Mucosa of descending colon (tissue), 3 donors: Measurements from ENCODE around the gene ARHGAP27. TPM values are rescaled to one million over a fixed set of nuclear protein-coding genes. Genes with fewer than 3 reads are reported as not detected.
"Not testable (repeated sequence)": the region's sequence is repeated elsewhere in the genome, so short reads cannot be mapped to it uniquely, and the experiment has no call there.

ENCODE experiments used
- ATAC-seq: fragments of 200-7000 bp; cut with Tn5 transposase; one replicate; pipeline ENCODE4 v1.9.1; 2020; ENCODE audit warnings: mild to moderate bottlenecking, moderate library complexity
- DNase-seq, 3 donors: peaks; one replicate each; pipeline ENCODE4 v3.0.0-alpha.2; 2020
- H3K36me3 ChIP-seq: fragments of 200-600 bp; one replicate; pipeline ENCODE4 v1.8.0; 2021; ENCODE audit warnings: low read depth, mild to moderate bottlenecking
- H3K4me1 ChIP-seq: fragments of 200-600 bp; one replicate; pipeline ENCODE4 v1.8.0; 2021; ENCODE audit warnings: low read depth, mild to moderate bottlenecking
- H3K4me3 ChIP-seq: fragments of 200-600 bp; one replicate; pipeline ENCODE4 v1.8.0; 2021; ENCODE audit warnings: mild to moderate bottlenecking
- H3K9me3 ChIP-seq: fragments of 200-600 bp; one replicate; pipeline ENCODE4 v1.8.0; 2021; ENCODE audit warnings: mild to moderate bottlenecking
- intact Hi-C, 2 donors: fragments of 100-400 bp; cut with DNase I in 1 of 2; cut with micrococcal nuclease in 1 of 2; formaldehyde crosslinking; loops; one replicate each; pipeline versions ENCODE4 v1.11.0 to v1.11.1; 2022; cut with DNase I, micrococcal nuclease
- long read RNA-seq, 2 donors: library from polyadenylated mRNA; unstranded; transcript quantifications; one replicate each; pipeline ENCODE4 v2.0.0, GENCODE V29; 2019 to 2021
- total RNA-seq, 3 donors: library from RNA; stranded (reverse); fragmentation: NEBNext Ultra II Directional in 2 of 3; extraction: Animal tissue kit (Norgen Biotek cat#: 25700) in 2 of 3; gene quantifications; one replicate each; pipeline versions ENCODE4 v1.2.1 to v1.2.4, GENCODE V29; 2021 to 2023
- TF ChIP-seq, protein P1 (sequence below): fragments of 200-600 bp; IDR thresholded peaks from one replicate; pipeline ENCODE4 v1.8.0; 2022; ENCODE audit warnings: antibody characterized with exemption, mild to moderate bottlenecking
- donor health status: DM: no; HTN: no; CAD: no; lungs with moderate emphysema.
- donor health status: DM: no; HTN: no; CAD: no.
- donor health status: DM: no; HTN: yes; CAD: no.

Gene ARHGAP27
- 100 to 1,000 TPM in 2 of 3 donors, 10 to 100 TPM in 1; 88.7 to 199 (median 165) TPM for total RNA-seq
- long read RNA-seq, donor 1, full-length matches to known transcripts, result 27 of 147 reads
- long read RNA-seq, donor 1, partial matches to known transcripts, result 37 of 147 reads
- long read RNA-seq, donor 1, other reads (novel, unspliced or antisense), result 83 of 147 reads
- long read RNA-seq, donor 2, partial matches to known transcripts, result 0 of 32 reads
- long read RNA-seq, donor 2, other reads (novel, unspliced or antisense), result 27 of 32 reads

GRCh38 chr17:45432405-45433158 lies at the start of gene ARHGAP27:
ARHGAP27 (minus strand) TSS chr17:45432870; CDS start chr17:45430279, 2,591 bp downstream.
- H3K4me1 ChIP-seq, result peaks cover 30% of the 10 kb centered on the region

GRCh38 chr17:45482317-45482716 lies 49.6 kb upstream of the ARHGAP27 start:
- H3K36me3 ChIP-seq, intact Hi-C loops, H3K4me3 ChIP-seq, ATAC-seq, DNase-seq, H3K9me3 ChIP-seq: not testable (repeated sequence)
- peaks cover 19% of the 10 kb centered on the region for H3K4me1 ChIP-seq

More at GRCh38 chr17:45432405-45433158, at the start of gene ARHGAP27:
- Histone ChIP-seq H3K36me3 (no peaks in the 10 kb centered on the region), H3K9me3 (no peaks in the 10 kb centered on the region), H3K4me3 (peak within 1 kb of the TSS; percentile 40)
- ATAC-seq (peak; percentile 55), DNase-seq (peak; percentile 82 to 90 (median 87))
- intact Hi-C loops, result no loop called here
- TF ChIP-seq, protein P1, sequence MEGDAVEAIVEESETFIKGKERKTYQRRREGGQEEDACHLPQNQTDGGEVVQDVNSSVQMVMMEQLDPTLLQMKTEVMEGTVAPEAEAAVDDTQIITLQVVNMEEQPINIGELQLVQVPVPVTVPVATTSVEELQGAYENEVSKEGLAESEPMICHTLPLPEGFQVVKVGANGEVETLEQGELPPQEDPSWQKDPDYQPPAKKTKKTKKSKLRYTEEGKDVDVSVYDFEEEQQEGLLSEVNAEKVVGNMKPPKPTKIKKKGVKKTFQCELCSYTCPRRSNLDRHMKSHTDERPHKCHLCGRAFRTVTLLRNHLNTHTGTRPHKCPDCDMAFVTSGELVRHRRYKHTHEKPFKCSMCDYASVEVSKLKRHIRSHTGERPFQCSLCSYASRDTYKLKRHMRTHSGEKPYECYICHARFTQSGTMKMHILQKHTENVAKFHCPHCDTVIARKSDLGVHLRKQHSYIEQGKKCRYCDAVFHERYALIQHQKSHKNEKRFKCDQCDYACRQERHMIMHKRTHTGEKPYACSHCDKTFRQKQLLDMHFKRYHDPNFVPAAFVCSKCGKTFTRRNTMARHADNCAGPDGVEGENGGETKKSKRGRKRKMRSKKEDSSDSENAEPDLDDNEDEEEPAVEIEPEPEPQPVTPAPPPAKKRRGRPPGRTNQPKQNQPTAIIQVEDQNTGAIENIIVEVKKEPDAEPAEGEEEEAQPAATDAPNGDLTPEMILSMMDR, result no peak

GRCh38 chr17:45475436-45475835 lies 42.8 kb upstream of the ARHGAP27 start:
- H3K36me3 ChIP-seq, H3K4me3 ChIP-seq, DNase-seq, ATAC-seq, intact Hi-C loops, H3K4me1 ChIP-seq, H3K9me3 ChIP-seq: not testable (repeated sequence)

DNA sequence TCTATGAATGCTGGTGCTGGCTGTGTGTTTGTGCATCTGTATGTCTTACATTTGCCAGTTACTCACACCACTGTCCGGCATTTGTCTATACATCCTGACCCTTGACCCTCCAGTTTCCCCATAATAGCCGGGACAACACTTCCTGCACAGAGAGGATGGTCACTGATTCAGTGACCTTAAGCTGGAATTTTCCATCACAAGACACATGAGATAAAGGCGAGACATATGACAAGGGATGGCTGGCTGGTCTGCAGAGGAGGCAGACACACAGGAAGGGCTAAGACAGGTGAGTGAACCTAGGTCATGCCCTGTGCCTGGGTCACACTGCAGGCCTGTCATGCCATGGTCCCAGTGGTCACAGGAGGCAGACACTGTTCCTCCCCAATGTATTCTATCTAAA lies 39.6 kb upstream of the ARHGAP27 start:
- ATAC-seq, H3K36me3 ChIP-seq, H3K9me3 ChIP-seq, H3K4me1 ChIP-seq, intact Hi-C loops, H3K4me3 ChIP-seq, DNase-seq: not testable (repeated sequence)

GRCh38 chr17:45469204-45469563 lies 36.5 kb upstream of the ARHGAP27 start:
- H3K4me1 ChIP-seq, H3K36me3 ChIP-seq, DNase-seq, intact Hi-C loops, H3K9me3 ChIP-seq, H3K4me3 ChIP-seq: not testable (repeated sequence)
- ATAC-seq, result peak; percentile 71

DNA sequence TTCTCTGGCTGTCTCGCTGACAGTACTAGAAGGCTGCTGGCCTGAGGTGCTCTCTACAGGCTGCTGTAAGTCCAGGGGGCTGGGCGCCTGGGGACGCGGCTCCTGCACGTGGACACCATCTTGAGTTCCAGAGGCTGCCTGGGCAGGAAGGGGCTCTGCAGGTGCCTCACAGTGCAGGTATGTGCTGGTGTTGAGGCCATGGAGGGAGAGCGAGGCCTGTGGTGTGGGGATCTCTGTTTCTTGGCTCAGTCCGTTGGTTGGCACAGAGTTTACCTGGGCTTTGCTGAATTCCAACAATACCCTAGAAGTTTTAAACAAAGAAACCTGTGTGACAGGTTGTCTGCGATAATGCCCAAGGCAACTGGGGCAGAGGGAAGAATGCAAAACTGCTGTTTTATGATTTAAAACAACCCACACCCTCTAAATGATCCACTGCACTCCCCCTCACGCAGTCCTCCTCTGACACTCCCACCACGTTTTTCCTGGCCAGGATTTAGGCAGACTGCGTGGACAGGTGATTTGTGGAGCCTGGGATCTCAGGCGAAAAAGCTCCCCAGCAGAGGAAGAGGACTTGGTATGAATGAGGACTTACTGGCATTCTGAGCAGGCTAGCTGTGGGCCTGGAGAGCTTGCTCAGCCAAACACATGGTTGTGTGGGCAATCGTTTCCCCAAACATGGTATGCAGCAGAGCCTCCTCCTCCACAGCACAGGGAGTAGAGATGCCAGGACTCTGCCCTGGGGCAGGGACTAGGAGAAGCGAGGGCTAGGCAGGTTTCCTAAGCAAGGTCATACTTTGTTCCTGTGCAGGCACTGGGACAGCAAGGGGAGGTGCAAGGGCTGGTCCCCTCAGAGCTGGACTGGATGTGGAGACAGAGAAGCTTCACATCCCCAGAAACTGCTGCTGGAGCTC lies 35.9 kb upstream of the ARHGAP27 start:
- H3K4me1 ChIP-seq, H3K9me3 ChIP-seq, H3K4me3 ChIP-seq, H3K36me3 ChIP-seq, intact Hi-C loops: not testable (repeated sequence)
- DNase-seq (peak; percentile 32 to 61 (median 51)), ATAC-seq (peak; percentile 85)

- H3K4me1 ChIP-seq, H3K36me3 ChIP-seq, H3K9me3 ChIP-seq, intact Hi-C loops, H3K4me3 ChIP-seq: not testable (repeated sequence)
- ATAC-seq (peak; percentile 99), DNase-seq (peak in 2 of 3 donors; percentile 63 to 74)
Observed at GRCh38 chr17:45461524-45462327, 29.1 kb upstream of the ARHGAP27 start.

DNA sequence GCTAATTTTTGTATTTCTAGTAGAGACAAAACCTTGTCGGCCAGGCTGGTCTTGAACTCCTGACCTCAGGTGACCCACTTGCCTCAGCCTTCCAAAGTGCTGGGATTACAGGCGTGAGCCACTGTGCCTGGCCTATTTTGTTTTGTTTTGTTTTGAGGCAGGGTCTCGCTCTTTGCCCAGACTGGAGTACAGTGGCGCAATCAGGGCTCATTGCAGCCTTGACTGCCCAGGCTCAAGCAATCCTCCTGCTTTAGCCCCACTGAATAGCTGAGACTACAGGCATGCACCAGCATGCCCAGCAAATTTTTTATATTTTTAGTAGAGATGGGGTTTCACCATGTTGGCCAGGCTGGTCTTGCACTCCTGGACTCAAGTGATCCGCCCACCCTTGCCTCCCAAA lies 27.8 kb upstream of the ARHGAP27 start:
- H3K36me3 ChIP-seq, H3K4me3 ChIP-seq, intact Hi-C loops, DNase-seq, H3K9me3 ChIP-seq, ATAC-seq, H3K4me1 ChIP-seq: not testable (repeated sequence)

GRCh38 chr17:45454341-45454740 lies 21.7 kb upstream of the ARHGAP27 start:
- DNase-seq, H3K4me3 ChIP-seq, H3K9me3 ChIP-seq, H3K36me3 ChIP-seq, H3K4me1 ChIP-seq, ATAC-seq, intact Hi-C loops: not testable (repeated sequence)

DNA sequence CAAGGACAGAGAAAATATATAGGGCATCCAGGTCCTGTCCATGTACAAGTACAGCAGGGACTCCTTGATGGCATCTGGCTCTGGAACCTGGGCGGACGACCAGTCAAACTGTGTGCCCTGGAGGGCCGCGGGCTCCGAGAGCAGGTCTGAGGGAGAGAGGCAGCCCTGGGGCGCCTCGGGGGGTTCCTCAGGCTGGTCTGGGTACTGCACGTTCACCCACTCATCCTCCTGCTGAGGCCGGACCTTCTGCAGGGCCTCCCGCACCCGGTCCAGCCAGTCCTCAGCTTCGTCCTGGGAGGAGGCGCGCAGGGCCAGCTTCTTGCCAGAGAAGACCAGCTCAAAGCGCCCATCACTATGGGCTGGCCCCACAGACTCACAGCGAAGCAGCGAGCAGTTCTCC lies 21.1 kb upstream of the ARHGAP27 start:
- intact Hi-C loops, DNase-seq, H3K9me3 ChIP-seq, H3K4me1 ChIP-seq, H3K4me3 ChIP-seq, H3K36me3 ChIP-seq, ATAC-seq: not testable (repeated sequence)

GRCh38 chr17:45453225-45453534 lies 20.5 kb upstream of the ARHGAP27 start:
- intact Hi-C loops, H3K9me3 ChIP-seq, ATAC-seq, H3K36me3 ChIP-seq, H3K4me1 ChIP-seq, DNase-seq, H3K4me3 ChIP-seq: not testable (repeated sequence)
